Hematopoietic multipotent progenitor cell treated with erythropoietin and hydrocortisone succinate and interleukin-3 and kit ligand, for 8 days (in vitro differentiated cells): Measurements from ENCODE around the gene RTN3.
"Not testable (repeated sequence)": the region's sequence is repeated elsewhere in the genome, so short reads cannot be mapped to it uniquely, and the experiment has no call there.

ENCODE experiments used
- DNase-seq: peaks from one replicate; pipeline ENCODE4 v3.0.0-alpha.2; 2015

The RTN3 gene

DNA sequence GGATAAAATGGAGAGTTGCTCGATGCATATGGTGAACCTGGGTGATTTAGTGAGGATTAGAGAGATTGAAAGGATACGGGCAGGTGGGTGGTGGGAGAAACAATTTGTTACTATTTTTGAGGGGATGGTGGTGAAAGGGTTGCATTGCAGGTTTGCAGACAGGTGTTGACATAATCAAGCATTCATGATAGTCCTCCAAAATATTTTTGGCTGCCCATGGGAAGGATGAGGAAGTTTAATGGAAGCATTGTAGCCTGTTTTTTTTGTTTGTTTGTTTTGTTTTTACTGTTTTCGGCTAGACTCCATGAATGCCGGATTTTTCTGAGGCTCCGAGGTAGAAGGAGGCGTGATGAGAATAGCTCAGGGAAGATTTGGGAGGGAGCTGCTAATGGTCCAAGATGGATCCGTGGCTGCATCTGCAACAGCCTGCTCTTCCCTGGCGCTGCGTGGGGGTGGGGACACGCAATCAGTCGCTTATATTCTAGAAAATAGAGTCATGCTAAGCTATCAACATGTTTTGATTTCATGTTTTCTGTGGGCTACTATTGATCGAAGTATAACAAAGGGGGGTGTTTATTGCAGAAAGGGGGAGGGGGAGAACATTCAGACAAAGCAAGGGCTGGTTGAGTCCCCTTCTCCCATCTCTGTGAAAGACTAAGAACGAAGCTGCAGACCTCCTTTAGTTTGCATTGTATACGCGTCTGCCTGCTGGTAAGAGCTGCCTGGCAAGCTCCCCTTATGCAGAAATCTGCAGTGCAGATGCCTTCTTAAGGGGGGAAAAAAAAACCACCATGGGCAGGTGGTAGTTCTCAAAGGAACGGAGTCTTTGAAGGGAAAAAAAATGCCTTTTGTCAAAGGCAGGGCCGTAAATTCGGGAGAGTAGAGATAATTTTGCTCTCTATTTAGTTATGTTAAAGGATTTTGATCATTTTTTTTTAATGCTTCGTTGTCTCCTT is 1.0 kb downstream of the RTN3 start:
- DNase-seq: peak; percentile 42

DNA sequence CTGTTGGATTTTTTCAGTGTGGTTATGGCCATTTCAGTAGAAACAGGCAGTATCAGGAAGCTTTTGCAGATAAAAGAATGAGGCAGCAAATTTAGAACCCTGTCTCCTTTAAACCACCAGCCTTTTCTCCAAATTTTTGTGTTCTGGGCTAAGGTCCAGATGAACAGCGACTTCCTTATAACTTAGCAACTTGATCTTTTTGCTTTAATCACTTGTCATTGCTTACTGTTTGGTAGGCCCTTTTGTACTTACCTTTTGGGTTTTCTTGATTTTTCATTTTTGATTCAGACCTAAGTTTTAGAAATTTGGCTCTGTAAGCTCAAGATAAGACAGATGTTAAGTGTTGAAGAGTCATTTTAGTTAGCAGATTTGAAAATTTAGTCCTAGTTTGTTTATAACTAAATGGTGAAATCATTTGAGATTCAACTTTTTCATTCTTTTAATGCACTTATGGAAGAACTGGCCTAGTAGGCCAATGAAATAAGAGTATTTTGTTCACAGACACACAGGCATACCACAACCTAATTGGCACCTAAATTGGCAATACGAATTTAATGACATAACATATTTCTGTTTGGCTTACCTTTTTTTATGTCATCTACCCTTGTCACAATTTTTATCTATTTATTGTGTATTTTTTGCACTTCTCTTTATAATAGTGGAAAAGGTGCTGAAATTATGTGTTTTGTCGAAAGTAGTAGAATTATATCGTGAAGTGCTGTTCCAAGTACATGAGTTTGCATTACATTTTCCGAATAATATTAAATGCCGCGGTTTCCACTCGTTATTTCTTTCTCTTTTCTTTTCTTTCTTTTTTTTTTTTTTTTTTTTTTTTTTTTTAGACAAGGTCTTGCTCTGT is 2.1 kb downstream of the RTN3 start:
- DNase-seq: peak; percentile 82

DNA sequence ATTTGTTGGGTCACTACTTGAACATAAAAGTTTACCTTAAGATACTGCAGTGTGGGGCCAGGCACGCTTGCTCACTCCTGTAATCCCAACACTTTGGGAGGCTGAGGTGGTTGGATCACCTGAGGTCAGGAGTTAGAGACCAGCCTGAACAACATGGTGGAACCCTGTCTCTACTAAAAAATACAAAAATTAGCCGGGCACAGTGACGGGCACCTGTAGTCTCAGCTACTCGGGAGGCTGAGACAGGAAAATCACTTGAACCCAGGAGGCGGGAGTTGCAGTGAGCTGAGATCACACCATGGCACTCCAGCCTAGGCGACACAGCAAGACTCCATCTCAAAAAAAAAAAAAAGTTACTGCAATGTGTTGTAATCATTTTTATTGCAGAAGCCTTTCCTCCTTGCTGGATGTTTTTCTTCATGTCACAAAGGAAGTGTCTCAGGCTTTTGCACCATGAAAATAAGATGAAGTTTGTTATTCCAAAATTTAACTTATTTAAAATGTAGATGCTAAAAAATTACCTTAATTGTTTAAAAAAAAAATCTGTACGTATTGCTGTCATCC is 3.9 kb downstream of the RTN3 start:
- DNase-seq: not testable (repeated sequence)

DNA sequence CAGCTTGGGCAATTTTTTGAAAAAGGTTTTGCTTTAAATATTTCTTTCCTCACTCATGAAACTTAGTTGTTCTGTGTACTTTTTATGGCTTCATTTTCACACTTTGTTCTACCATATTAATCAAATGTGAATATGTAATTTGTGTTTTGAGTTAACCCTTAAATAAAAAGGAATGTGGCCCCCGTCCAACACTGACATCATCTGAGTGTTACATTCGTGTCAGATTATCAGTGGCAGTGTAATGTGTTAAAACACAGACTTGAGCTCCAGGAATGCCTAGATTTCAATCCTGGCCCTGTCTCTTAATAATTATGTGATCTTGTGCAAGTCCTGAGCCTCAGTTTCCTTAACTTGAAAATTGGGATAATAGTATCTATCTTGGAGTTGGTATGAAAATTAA is 5.6 kb downstream of the RTN3 start:
- DNase-seq: no peak

DNA sequence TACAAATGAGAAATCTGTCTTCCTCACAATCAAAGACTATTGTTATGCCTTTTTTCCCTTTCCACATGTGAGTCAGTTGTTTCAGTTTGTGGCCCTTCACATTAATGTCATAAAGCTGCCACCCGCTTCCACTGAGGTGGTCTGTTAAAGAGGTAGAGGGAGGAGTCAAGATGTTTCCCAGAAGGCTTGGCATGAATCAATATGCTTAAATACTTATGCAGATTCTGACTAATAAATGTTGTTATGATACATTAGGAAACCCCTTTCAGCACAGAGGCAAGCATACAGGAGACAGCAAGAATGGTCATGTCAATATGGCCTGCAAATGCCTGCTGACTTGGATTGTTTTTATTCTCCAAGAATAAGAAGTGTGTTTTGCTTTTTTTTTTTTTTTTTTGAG is 6.5 kb downstream of the RTN3 start:
- no peak for DNase-seq

DNA sequence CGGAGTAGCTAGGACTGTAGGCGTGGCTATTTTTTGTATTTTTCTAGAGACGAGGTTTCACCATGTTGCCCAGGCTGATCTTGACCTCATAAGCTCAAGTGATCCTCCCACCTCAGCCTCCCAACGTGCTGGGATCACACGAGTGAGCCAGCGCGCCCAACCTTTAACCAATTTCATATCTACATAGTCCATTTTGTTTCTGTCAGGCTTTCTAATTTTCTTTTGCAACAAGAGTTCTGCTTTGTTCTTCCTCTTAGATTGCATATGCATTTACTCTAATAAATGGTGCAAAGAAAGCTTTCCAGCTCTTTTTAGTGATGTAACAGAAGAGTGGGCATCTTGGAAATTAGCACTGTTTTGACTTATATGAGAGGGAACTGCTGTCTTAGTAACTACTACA is 13.3 kb downstream of the RTN3 start:
- DNase-seq: no peak

DNA sequence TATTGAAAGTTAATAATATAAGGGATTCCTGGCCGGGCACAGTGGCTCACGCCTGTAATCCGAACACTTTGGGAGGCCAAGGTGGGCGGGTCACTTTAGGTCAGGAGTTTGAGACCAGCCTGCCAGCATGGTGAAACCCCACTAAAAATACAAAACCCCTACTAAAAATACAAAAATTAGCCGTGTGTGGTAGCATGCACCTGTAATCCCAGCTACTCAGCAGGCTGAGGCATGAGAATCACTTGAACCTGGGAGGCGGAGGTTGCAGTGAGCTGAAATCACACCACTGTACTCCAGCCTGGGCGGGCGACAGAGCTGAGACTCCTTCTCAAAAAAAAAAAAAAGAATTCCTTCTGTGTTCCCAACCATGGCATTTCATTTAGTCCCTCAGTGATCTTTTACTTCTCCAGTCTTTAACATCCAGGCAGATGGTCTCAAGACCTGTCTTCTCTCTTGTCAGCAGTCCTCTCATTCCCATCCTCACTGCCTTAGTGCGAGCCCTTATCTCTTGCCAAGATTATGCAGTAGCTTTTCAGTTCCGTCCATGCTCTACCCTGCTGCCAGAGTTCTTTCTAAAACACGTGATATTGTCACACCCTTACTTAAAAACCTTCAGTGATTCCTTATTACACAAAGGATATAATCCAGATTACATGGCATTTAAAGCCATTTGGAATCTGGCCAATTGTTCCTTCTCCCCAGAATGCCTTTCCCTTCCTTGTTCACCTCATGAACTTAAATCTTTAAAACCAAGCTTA is 17.9 kb downstream of the RTN3 start:
- DNase-seq: peak; percentile 25

DNA sequence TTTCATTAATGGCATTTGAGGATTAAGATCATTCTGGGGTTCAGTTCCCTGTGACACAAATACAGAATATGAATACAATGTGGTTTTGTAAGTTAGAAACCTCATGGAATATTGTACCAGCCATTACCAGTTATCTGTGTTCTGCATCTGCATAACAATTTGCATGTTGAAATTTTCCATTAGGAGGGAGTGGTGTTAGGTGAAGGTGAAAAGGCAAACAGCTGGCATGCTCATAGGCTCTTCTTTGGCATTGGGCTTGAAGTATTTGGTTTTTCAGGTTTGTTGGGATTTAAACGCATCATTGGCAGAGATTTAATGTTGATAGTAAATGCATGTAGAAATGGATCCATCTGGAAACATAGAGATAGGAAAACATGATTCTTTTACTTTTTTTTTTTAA is 18.6 kb downstream of the RTN3 start:
- DNase-seq: peak; percentile 21

DNA sequence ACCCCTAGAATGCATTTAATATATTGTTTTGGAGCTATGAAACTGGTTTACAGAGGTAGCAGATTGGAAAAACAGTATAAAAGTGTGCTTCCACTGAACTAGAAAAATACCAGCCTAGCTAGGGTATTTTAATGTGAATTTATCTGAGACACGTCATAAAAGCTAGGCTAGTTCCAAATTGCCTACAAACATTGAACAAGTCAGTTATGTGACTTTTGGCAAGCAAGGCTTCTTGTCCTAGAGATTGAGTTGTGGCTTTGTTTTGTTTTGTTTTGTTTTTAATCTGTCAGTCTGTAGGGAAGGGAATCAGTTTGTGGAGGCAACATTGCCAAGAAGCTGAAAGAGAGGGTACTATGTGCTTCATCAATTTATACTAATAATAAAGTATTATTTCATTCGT is 24.2 kb downstream of the RTN3 start:
- no peak for DNase-seq

DNA sequence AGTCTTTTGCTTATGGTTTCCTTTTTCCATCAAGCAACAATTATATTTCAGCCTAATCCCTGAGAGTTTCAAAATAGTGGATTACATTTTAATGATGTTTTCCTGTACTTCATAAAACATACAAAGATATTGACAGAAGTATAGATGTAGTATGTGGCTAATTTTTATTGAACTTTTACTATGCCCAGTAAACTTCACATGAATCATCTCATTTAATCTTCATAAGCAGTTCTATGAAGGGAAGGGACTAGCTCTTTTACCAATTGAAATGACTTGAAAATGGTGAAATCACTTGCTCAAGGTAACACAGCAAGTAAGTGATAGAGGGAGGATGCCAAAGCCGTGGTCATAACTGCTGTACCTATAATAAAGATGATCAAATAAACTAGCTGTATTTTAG is 27.5 kb downstream of the RTN3 start:
- no peak for DNase-seq

DNA sequence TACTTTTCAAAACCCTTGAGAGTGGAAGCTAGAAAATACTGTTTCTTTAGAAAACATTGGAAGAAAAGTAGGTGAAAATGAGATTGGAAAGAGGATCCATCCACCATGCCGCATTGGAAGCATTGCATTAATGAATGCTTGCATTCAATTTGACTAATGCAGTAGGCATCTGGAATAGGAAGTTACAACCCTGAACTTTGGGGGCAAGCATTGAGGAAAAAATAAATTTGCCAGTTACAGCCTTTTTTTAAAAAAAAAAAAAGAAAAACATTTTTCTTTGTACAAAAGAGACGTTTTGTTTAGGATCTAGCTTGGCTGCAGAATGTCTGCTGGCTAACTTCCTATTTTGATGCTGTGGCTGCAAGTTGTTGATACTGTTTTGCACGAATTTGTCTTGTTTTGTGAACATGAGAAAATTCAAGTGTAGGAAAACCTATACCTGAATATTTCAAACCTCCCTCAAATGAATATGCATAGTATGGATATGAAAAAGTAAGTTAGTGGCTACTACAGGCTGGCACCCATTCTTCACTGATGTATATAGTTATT is 28.1 kb downstream of the RTN3 start:
- DNase-seq: no peak

DNA sequence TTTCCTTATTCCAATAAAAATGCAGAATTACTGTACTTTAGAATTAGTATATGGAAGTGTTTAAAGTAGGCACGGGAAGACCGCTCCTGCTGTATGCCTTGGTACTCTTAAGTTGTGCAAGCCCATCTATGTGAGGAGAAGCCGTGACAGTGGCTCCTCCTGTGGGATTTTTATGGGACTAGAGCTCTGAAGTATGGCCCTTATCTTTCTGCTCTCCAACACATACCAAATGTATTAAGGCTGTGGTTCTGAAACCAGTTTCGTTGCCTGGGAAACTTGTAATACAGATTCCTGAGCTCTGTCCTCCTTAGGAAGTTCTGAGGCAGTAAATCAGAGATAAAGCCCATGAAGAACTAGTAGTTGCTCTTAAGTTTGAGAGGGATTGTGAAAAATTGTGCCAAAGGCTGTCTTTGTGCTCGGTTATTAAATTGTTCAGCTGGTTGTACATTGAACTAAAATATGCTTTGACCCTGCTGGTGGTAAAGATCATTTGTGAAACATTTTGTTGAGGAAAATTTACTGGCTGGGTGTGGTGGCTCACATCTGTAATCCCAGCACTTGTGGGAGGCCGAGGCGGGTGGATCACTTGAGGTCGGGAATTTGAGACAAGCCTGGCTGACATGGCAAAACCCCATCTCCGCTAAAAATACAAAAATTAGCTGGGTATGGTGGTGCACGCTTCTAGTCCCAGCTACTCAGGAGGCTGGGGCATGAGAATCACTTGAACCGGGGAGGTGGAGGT is 29.3 kb downstream of the RTN3 start:
- no peak for DNase-seq

DNA sequence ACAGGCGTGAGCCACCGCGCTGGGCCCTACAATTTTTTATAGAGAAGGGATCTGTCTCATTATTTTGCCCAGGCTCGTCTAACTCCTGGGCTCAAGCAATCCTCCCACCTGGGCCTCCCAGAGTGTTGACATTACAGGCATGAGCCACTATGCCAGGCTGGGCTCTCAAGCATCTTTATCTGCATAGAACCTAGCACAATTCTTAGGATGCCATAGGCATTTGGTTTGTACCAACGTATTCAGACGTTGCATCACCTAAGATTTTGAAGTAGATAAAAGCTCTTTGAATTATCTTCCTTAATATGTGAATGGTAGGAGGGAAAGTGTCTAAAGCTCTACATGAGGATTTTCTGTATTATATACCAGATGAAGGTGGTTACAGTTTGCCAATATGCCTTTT is 30.5 kb downstream of the RTN3 start:
- no peak for DNase-seq

DNA sequence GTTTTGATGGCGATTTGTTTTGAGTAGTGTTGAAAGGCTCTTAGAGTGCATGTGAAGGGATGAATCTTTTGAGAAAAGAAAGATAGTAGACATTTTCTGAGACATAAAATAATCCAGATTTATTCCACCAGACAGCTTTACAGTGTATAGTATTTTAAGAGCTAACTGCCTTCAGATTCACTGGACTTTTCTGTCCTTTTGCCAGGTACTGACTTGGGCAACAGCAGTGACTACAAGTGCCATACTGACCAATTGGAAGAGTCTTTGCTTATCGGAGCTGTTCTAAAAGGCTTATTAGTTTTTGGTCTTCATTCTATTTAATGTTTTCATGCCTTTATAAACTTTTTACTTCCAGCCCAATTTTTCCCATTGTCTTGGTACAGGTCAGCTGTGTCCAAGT is 32.5 kb downstream of the RTN3 start:
- DNase-seq: no peak

DNA sequence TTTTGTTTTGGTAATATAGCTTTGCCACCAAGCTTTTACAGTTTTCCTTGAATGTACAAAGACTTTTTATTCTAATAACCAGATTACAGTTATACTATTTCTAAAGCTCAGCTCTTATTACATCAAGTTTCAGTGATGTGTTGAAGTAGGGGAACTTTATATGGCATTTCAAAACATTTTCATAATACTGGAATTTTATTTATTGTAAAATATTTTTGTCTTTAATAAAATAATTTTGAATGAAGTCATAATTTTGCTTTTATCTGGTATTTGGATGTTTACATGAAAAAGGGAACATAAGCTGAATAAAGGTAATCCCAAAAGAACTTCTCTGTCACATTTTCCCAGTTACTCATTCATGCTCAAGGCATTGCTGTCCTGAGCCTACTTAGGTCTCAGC is 34.7 kb downstream of the RTN3 start:
- DNase-seq: no peak

DNA sequence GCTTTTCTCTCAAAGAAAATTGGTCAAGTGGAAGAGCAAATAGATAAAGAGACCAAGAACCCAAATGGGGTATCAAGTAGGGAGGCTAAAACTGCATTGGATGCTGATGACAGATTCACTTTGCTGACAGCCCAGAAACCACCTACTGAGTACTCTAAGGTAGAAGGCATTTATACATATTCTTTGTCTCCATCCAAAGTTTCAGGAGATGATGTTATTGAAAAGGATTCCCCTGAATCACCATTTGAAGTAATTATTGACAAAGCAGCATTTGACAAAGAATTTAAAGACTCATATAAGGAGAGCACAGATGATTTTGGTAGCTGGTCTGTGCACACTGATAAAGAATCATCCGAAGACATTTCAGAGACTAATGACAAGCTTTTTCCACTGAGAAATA is 37.7 kb downstream of the RTN3 start:
- DNase-seq: no peak

DNA sequence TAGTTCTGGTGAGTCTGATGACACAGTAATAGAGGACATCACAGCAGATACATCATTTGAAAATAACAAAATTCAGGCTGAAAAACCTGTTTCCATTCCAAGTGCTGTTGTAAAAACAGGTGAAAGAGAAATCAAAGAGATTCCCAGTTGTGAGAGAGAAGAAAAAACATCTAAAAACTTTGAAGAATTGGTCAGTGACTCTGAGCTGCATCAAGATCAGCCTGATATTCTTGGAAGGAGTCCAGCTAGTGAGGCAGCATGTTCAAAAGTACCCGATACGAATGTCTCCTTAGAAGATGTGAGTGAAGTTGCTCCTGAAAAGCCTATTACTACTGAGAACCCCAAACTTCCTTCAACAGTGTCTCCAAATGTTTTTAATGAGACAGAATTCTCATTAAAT is 38.7 kb downstream of the RTN3 start:
- peak; percentile 47 for DNase-seq

DNA sequence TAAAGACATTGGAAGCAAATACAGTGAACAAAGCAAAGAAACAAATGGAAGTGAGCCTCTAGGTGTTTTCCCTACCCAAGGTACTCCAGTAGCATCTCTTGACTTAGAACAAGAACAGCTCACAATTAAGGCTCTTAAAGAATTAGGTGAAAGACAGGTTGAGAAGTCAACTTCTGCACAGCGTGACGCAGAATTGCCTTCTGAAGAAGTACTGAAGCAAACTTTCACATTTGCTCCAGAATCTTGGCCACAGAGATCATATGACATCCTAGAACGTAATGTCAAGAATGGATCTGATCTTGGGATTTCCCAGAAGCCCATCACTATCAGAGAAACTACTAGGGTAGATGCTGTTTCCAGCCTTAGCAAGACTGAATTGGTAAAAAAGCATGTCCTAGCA is 39.3 kb downstream of the RTN3 start:
- DNase-seq: no peak

DNA sequence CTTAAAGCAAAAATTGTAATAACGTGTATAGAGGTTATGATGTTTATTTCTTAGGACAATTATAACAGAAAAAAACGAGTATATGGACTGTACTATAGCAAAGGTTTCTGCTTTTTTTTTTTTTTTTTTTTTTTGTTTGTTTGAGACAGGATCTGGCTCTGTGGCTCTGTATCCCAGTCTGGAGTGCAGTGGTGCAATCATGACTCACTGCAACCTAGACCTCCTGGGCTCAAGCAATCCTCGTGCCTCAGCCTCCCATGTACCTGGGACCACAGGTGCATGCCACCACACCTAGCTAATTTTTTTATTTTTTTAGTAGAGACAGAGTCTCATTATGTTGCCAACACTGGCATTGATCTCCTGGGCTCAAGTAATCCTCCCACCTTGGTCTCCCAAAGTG is 48.0 kb downstream of the RTN3 start:
- DNase-seq: no peak

DNA sequence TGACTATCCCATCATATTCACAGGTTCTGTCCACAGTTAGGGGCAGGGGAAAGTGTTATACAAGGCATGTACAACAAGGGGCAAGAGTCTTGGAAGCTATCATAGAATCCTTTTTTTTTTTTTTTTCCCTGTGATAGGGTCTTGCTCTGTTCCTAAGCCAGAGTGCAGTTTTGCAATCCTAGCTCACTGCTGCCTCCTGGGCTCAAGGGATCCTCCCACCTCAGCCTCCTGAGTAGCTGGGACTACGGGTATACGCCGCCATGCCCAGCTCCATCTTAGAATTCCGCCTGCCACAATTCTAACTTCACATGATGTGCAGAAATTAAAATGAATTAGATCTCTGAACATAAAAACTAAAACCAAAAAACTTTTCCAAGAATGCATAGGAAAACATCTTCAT is 55.6 kb downstream of the RTN3 start:
- DNase-seq: no peak

DNA sequence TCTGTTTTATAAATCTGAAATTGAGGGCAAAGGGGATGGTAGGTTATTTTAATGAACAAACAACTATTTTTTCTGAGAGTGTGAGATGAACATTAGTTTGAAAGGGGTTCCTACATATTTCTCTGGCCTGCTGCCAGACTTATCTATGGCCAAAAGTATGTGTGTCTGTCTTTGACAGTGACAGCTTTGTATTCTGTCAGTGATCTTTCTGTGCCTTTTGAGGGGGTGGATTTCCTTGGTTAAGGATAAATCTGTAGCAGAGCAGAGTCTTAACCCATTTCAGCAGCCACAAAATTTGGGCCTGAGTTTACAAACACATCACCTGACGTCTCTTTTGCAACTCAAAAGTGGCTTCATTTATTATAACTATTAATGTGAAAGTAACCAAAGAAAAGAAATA is 56.4 kb downstream of the RTN3 start:
- peak; percentile 58 for DNase-seq
